CD14-positive monocyte (primary cell): Measurements from ENCODE around the gene C19orf85. TPM values are rescaled to one million over a fixed set of nuclear protein-coding genes. Genes with fewer than 3 reads are reported as not detected.

Source experiments
- DNase-seq, 3 donors: peaks; one replicate each; pipeline ENCODE4 v3.0.0-alpha.2; 2011 to 2022
- H2AFZ ChIP-seq: 2 replicates; pipeline ENCODE4 v1.6.0; 2012; ENCODE audit warnings: mild to moderate bottlenecking, low read depth, low read length, inconsistent platforms; ENCODE audit not compliant: insufficient read depth, poor library complexity, severe bottlenecking
- H3K27ac ChIP-seq, 2 donors: 1 replicate in 1 of 2; 2 replicates in 1 of 2; pipeline ENCODE4 v1.5.1; 2012 to 2013; ENCODE audit warnings: low read length in 2 of 2, control low read depth in 1 of 2, inconsistent platforms in 1 of 2, low read depth in 1 of 2, mild to moderate bottlenecking in 1 of 2
- H3K27me3 ChIP-seq, 2 donors: one replicate each; pipeline versions ENCODE4 v1.6.0 to v1.6.1; 2011 to 2013; ENCODE audit warnings: low read length in 2 of 2; ENCODE audit not compliant: control insufficient read depth in 2 of 2, insufficient read depth in 2 of 2
- H3K36me3 ChIP-seq, 2 donors: replicated peaks in 1 of 2; 1 replicate in 1 of 2; 2 replicates in 1 of 2; pipeline versions ENCODE4 v1.5.1 to v1.6.1; 2012 to 2013; ENCODE audit warnings: low read length in 2 of 2, control low read depth in 1 of 2, inconsistent platforms in 1 of 2, mild to moderate bottlenecking in 1 of 2; ENCODE audit not compliant: insufficient read depth in 2 of 2, control insufficient read depth in 1 of 2
- H3K4me1 ChIP-seq, 2 donors: 1 replicate in 1 of 2; 2 replicates in 1 of 2; pipeline versions ENCODE4 v1.5.1 to v1.6.1; 2012 to 2013; ENCODE audit warnings: low read length in 2 of 2, control low read depth in 1 of 2, inconsistent platforms in 1 of 2, mild to moderate bottlenecking in 1 of 2, moderate library complexity in 1 of 2; ENCODE audit not compliant: insufficient read depth in 2 of 2, control insufficient read depth in 1 of 2
- H3K4me2 ChIP-seq: replicated peaks from 2 replicates; pipeline ENCODE3; 2012; ENCODE audit warnings: low read length, moderate library complexity, mild to moderate bottlenecking; ENCODE audit not compliant: poor library complexity, severe bottlenecking; ENCODE audit errors: extremely low read depth
- H3K4me3 ChIP-seq, 3 experiments: fragments of 200-600 bp in 1 of 3; sonication (generic) in 1 of 3; replicated peaks in 1 of 3; 1 replicate in 2 of 3; 2 replicates in 1 of 3; pipeline ENCODE4 v1.5.1; 2011 to 2013; ENCODE audit warnings: low read length in 3 of 3, mild to moderate bottlenecking in 3 of 3, control low read depth in 2 of 3, low read depth in 2 of 3, inconsistent platforms in 1 of 3, moderate library complexity in 1 of 3
- H3K79me2 ChIP-seq: 2 replicates; pipeline ENCODE4 v1.6.0; 2012; ENCODE audit warnings: mild to moderate bottlenecking, control low read depth, inconsistent platforms, low read length, moderate library complexity; ENCODE audit not compliant: insufficient read depth
- H3K9ac ChIP-seq: 2 replicates; pipeline ENCODE4 v1.6.0; 2017; ENCODE audit warnings: low read length, mild to moderate bottlenecking; ENCODE audit not compliant: insufficient read depth, poor library complexity, severe bottlenecking
- H3K9me3 ChIP-seq, 2 donors: replicated peaks in 1 of 2; 1 replicate in 1 of 2; 2 replicates in 1 of 2; pipeline versions ENCODE4 v1.5.1 to v1.6.1; 2012 to 2013; ENCODE audit warnings: low read length in 2 of 2, control low read depth in 1 of 2; ENCODE audit not compliant: control insufficient read depth in 1 of 2, insufficient read depth in 1 of 2
- H4K20me1 ChIP-seq: 2 replicates; pipeline ENCODE4 v1.6.0; 2012; ENCODE audit warnings: mild to moderate bottlenecking, low read length, control low read depth, moderate library complexity; ENCODE audit not compliant: insufficient read depth
- H3K27ac Mint-ChIP-seq, 7 donors: one replicate each; pipeline ENCODE4 v1.8.0; 2020; ENCODE audit warnings: mild to moderate bottlenecking in 7 of 7, mixed read lengths in 7 of 7, moderate library complexity in 6 of 7, inconsistent platforms in 2 of 7
- H3K27me3 Mint-ChIP-seq, 3 donors: one replicate each; pipeline ENCODE4 v1.8.0; 2021 to 2022; ENCODE audit warnings: low read depth in 3 of 3, mild to moderate bottlenecking in 3 of 3, mixed read lengths in 3 of 3, moderate library complexity in 3 of 3, inconsistent platforms in 1 of 3
- H3K36me3 Mint-ChIP-seq, 2 donors: one replicate each; pipeline ENCODE4 v1.8.0; 2020; ENCODE audit warnings: mixed read lengths in 2 of 2, inconsistent platforms in 1 of 2, mild to moderate bottlenecking in 1 of 2
- H3K4me1 Mint-ChIP-seq: one replicate; pipeline ENCODE4 v1.8.0; 2020; ENCODE audit warnings: mild to moderate bottlenecking, mixed read lengths
- H3K4me3 Mint-ChIP-seq, 2 donors: one replicate each; pipeline ENCODE4 v1.8.0; 2020; ENCODE audit warnings: mild to moderate bottlenecking in 2 of 2, mixed read lengths in 2 of 2, moderate library complexity in 1 of 2
- H3K9me3 Mint-ChIP-seq, 7 donors: one replicate each; pipeline ENCODE4 v1.8.0; 2020 to 2022; ENCODE audit warnings: mixed read lengths in 7 of 7, mild to moderate bottlenecking in 6 of 7, moderate library complexity in 6 of 7, inconsistent platforms in 2 of 7
- WGBS: methylation state at CpG from one replicate; pipeline ENCODE4 v1.1.5; 2013; ENCODE audit warnings: missing lambda C conversion rate; ENCODE audit not compliant: insufficient coverage; 5-methylcytosine and 5-hydroxymethylcytosine counted together
- intact Hi-C, 2 donors: fragments of 100-400 bp; cut with micrococcal nuclease; formaldehyde crosslinking; loops; one replicate each; pipeline versions ENCODE4 v1.15.0 to v1.15.1; 2023
- polyA plus RNA-seq, 3 donors: library from polyadenylated mRNA; depleted of rRNA in 1 of 3; unstranded in 2 of 3; stranded (reverse) in 1 of 3; fragments of 300-500 nt in 2 of 3; fragments of >200 nt in 1 of 3; fragmentation: Illumina TruSeq in 2 of 3; gene quantifications; 1 replicate in 2 of 3; 2 replicates in 1 of 3; pipeline ENCODE4 v1.2.3, GENCODE V29; 2012 to 2021
- TF ChIP-seq, protein P1 (sequence below): fragments of 200-600 bp; IDR thresholded peaks from one replicate; pipeline ENCODE4 v1.8.0; 2022; ENCODE audit warnings: antibody characterized with exemption, mild to moderate bottlenecking

Gene C19orf85
- polyA plus RNA-seq, 3 donors = not detected

DNA sequence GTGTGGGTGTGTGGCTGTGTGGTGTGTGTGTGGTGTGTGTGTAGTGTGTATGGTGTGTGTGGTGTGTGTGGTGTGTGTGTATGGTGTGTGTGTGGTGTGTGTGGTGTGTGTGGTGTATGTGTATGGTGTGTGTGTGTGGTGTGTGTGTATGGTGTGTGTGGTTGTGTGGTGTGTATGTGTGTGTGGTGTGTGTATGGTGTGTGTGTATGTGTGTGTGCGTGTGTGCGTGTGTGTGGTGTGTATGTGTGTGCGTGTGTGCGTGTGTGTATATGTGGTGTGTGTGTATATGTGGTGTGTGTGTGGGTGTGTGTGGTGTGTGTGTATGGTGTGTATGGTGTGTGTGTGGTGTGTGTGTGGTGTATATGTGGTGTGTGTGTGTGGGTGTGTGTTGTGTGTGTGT is 29.5 kb downstream of the C19orf85 start:
- intact Hi-C loops = no loop called here
- Histone ChIP-seq H3K79me2 (no peaks in the 10 kb centered on the region), H3K27ac (no peak overlapping the region), H3K9me3 (peaks cover 0 to 11% of the 10 kb centered on the region in 2 donors), H3K36me3 (no peaks in the 10 kb centered on the region), H2AFZ (no peak overlapping the region), H3K4me2 (no peak overlapping the region), H3K4me1 (peaks cover 1 to 2% of the 10 kb centered on the region in 2 donors), H3K27me3 (peaks cover 5 to 40% of the 10 kb centered on the region in 2 donors), H4K20me1 (no peaks in the 10 kb centered on the region), H3K9ac (no peak overlapping the region), H3K4me3 (no peak overlapping the region)
- DNase-seq = no peak
- no peak overlapping the region for H3K4me3 Mint-ChIP-seq
- 89% methylated on average over 3 of the region's 4 CpGs for WGBS
- peaks cover 4% of the 10 kb centered on the region for H3K4me1 Mint-ChIP-seq
- TF ChIP-seq, protein P1, sequence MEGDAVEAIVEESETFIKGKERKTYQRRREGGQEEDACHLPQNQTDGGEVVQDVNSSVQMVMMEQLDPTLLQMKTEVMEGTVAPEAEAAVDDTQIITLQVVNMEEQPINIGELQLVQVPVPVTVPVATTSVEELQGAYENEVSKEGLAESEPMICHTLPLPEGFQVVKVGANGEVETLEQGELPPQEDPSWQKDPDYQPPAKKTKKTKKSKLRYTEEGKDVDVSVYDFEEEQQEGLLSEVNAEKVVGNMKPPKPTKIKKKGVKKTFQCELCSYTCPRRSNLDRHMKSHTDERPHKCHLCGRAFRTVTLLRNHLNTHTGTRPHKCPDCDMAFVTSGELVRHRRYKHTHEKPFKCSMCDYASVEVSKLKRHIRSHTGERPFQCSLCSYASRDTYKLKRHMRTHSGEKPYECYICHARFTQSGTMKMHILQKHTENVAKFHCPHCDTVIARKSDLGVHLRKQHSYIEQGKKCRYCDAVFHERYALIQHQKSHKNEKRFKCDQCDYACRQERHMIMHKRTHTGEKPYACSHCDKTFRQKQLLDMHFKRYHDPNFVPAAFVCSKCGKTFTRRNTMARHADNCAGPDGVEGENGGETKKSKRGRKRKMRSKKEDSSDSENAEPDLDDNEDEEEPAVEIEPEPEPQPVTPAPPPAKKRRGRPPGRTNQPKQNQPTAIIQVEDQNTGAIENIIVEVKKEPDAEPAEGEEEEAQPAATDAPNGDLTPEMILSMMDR = no peak
- H3K27ac Mint-ChIP-seq = no peak overlapping the region
- peaks cover 0 to 19% (median 10%) of the 10 kb centered on the region in 7 donors for H3K9me3 Mint-ChIP-seq
- peaks cover 0 to 3% of the 10 kb centered on the region in 2 donors for H3K36me3 Mint-ChIP-seq
- peaks cover 26 to 43% (median 34%) of the 10 kb centered on the region in 3 donors for H3K27me3 Mint-ChIP-seq

DNA sequence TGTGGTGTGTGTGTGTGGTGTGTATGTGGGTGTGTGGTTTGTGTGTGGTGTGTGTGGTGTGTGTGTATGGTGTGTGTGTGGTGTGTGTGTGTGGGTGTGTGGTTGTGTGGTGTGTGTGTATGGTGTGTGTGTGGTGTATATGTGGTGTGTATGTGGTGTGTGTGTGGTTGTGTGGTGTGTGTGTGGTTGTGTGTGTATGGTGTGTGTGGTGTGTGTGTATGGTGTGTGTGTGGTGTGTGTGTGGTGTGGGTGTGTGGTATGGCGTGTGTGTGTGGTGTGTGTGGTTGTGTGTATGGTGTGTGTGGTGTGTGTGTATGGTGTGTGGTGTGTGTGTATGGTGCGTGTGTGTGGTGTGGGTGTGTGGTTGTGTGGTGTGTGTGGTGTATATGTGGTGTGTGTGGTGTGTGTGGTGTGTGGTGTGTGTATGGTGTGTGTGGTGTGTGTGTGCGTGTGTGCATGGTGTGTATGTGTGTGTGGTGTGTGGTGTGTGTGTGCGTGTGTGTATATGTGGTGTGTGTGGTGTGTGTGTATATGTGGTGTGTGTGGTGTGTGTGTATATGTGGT is 30.1 kb downstream of the C19orf85 start:
- intact Hi-C loops = no loop called here
- Mint-ChIP-seq H3K27ac (no peak overlapping the region), H3K4me1 (no peaks in the 10 kb centered on the region), H3K27me3 (peaks cover 27 to 42% (median 29%) of the 10 kb centered on the region in 3 donors), H3K36me3 (peaks cover 0 to 3% of the 10 kb centered on the region in 2 donors), H3K9me3 (peaks cover 0 to 18% (median 11%) of the 10 kb centered on the region in 7 donors), H3K4me3 (no peak overlapping the region)
- no peak for DNase-seq
- Histone ChIP-seq H3K36me3 (no peaks in the 10 kb centered on the region), H3K4me1 (no peaks in the 10 kb centered on the region), H3K79me2 (no peaks in the 10 kb centered on the region), H3K9ac (no peak overlapping the region), H4K20me1 (no peaks in the 10 kb centered on the region), H3K4me3 (no peak overlapping the region), H3K9me3 (peaks cover 0 to 13% of the 10 kb centered on the region in 2 donors), H3K27me3 (peaks cover 5 to 38% of the 10 kb centered on the region in 2 donors), H3K4me2 (no peak overlapping the region), H2AFZ (no peak overlapping the region), H3K27ac (no peak overlapping the region)
- WGBS = 100% methylated on average over 1 of the region's 4 CpGs
- TF ChIP-seq, protein P1 = no peak
